ENCODE measurements around the gene SDF4. TPM values are rescaled to one million over a fixed set of nuclear protein-coding genes. Genes with fewer than 3 reads are reported as not detected.
"Not testable (repeated sequence)": the region's sequence is repeated elsewhere in the genome, so short reads cannot be mapped to it uniquely, and the experiment has no call there.

The SDF4 gene
- polyA plus RNA-seq, 1 experiment, result 109 TPM

DNA sequence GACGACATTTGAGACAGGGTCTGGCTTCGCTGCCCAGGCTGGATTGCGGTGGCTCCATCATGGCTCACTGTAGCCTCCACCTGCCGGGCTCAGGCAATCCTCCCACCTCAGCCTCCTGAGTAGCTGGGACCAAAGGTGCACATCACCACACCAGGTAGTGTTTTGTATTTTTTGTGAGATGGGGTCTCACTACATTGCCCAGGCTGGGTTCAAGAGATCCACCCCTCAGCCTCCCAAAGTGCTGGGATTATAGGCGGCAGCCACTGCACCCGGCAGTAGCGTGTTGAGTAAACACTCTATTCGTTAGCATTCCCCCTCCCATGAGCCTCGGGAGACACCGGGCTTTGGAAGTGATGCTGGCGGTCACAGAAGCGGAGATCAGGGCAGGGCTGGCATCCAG is 21.5 kb upstream of the SDF4 start:
- no peaks in the 10 kb centered on the region for H3K27me3 ChIP-seq (ENCODE audit: control insufficient read depth, insufficient read depth, low read length)
- no peak overlapping the region for H3K27ac ChIP-seq (ENCODE audit: low read depth, low read length)
- no peak for DNase-seq (ENCODE audit: low read depth, low spot score)
- no peak overlapping the region for H3K4me3 ChIP-seq (ENCODE audit: low read depth, low read length)
- CTCF ChIA-PET, result no interaction called here
- POLR2A ChIA-PET, result no interaction called here
- TF ChIP-seq, protein P1, sequence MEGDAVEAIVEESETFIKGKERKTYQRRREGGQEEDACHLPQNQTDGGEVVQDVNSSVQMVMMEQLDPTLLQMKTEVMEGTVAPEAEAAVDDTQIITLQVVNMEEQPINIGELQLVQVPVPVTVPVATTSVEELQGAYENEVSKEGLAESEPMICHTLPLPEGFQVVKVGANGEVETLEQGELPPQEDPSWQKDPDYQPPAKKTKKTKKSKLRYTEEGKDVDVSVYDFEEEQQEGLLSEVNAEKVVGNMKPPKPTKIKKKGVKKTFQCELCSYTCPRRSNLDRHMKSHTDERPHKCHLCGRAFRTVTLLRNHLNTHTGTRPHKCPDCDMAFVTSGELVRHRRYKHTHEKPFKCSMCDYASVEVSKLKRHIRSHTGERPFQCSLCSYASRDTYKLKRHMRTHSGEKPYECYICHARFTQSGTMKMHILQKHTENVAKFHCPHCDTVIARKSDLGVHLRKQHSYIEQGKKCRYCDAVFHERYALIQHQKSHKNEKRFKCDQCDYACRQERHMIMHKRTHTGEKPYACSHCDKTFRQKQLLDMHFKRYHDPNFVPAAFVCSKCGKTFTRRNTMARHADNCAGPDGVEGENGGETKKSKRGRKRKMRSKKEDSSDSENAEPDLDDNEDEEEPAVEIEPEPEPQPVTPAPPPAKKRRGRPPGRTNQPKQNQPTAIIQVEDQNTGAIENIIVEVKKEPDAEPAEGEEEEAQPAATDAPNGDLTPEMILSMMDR (IDR thresholded peaks at IDR 0.05; ENCODE audit: low read depth, low read length), result no peak
- peaks cover 4% of the 10 kb centered on the region; the same call in 1 of the 2 replicates for H3K9me3 ChIP-seq (ENCODE audit: control insufficient read depth, insufficient read depth, low read length)

DNA sequence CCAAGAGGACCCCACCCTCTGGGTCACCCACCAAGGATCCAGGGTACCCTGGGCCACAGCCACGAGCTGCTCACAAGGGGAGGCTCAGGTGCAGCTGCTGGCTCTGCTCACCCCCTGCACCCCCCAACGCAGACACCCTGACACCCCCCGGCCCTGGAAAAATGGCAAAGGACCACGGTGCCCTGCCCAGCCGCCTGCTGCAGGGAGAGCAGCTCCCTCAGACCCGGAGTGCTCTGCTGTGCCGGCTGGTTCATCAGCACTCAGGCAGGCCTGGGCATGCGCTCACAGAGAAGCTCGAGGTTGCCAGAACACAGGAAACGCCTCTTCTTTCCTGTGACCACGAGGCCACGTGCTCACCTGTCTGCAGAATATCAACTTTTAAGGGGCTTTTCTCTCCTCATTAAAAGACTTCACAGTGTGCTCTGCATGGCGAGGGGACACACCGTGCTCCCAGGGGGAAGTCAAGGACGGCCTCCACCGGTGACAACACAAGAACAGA is 19.0 kb upstream of the SDF4 start:
- Histone ChIP-seq H3K4me3 (ENCODE audit: low read depth, low read length) (no peak overlapping the region), H3K27ac (ENCODE audit: low read depth, low read length) (no peak overlapping the region), H3K9me3 (ENCODE audit: control insufficient read depth, insufficient read depth, low read length) (peaks cover 4% of the 10 kb centered on the region; the same call in 1 of the 2 replicates), H3K27me3 (ENCODE audit: control insufficient read depth, insufficient read depth, low read length) (peaks cover 4% of the 10 kb centered on the region)
- ChIA-PET POLR2A (interaction anchor here (0.6 to 0.7 kb wide), 2 partner anchors 10 to 134 kb away, joined by 3 to 4 read pairs; no protein-coding TSS in a partner anchor), CTCF (interaction anchor here (1.6 kb wide), 2 partner anchors 11 to 129 kb away, joined by 4 to 6 read pairs; no protein-coding TSS in a partner anchor)
- TF ChIP-seq, protein P1 (IDR thresholded peaks at IDR 0.05; ENCODE audit: low read depth, low read length), result no peak
- no peak for DNase-seq (ENCODE audit: low read depth, low spot score)

DNA sequence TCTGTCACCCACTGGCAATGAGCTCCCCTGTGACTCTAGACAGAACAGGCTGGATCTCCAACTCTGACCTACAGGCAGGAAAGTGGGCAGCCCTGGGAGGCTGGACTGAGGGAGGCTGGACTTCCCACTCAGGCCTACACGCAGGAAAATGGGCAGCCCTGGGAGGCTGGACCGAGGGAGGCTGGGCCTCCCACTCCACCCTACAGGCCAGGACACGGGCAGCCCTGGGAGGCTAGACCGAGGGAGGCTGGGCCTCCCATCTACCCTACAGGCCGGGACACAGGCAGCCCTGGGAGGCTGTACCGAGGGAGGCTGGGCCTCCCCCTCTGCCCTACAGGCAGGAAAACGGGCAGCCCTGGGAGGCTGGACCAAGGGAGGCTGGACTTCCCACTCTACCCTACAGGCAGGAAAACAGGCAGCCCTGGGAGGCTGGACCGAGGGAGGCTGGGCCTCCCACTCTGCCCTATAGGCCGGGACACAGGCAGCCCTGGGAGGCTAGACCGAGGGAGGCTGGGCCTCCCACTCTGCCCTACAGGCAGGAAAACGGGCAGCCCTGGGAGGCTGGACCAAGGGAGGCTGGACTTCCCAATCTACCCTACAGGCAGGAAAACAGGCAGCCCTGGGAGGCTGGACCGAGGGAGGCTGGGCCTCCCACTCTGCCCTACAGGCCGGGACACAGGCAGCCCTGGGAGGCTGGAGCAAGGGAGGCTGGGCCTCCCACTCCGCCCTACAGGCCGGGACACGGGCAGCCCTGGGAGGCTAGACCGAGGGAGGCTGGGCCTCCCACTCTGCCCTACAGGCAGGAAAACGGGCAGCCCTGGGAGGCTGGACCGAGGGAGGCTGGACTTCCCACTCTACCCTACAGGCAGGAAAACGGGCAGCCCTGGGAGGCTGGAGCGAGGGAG is 16.5 kb upstream of the SDF4 start:
- POLR2A ChIA-PET; DNase-seq (ENCODE audit: low read depth, low spot score); H3K9me3 ChIP-seq (ENCODE audit: control insufficient read depth, insufficient read depth, low read length); CTCF ChIA-PET; H3K27me3 ChIP-seq (ENCODE audit: control insufficient read depth, insufficient read depth, low read length); H3K4me3 ChIP-seq (ENCODE audit: low read depth, low read length); H3K27ac ChIP-seq (ENCODE audit: low read depth, low read length): not testable (repeated sequence)

DNA sequence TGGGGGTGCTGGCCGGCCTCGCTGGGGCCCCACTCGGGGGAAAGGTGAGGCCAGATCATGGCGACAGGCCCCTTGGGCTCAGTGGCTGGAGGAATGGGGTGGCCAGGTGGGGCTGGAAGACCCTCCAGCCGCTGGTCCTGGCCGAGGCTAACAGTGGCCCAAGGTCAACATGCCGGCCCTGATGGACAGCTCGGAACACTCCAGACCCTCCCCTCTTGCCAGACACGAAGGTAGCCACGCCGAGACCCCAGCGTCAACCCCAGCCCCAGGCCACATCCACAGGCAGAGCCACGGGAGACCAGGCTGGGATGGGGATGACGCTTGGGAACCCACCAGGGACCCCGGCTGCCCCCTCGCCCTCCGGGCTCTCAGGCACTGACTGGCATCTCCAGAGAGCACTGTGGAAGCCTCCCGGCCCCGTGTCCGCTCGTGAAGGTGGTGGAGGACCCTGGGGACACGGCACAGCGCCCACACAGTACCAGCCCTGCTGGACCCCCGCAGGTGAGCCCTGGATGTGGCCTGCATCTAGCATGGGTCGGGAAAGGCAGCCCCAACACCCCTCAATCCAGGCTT is 15.6 kb upstream of the SDF4 start:
- peaks cover 4% of the 10 kb centered on the region for H3K27me3 ChIP-seq (ENCODE audit: control insufficient read depth, insufficient read depth, low read length)
- no peak overlapping the region for H3K4me3 ChIP-seq (ENCODE audit: low read depth, low read length)
- POLR2A ChIA-PET, result no interaction called here
- no peaks in the 10 kb centered on the region; the same call in 1 of the 2 replicates for H3K9me3 ChIP-seq (ENCODE audit: control insufficient read depth, insufficient read depth, low read length)
- DNase-seq (ENCODE audit: low read depth, low spot score), result no peak
- H3K27ac ChIP-seq (ENCODE audit: low read depth, low read length), result no peak overlapping the region
- CTCF ChIA-PET, result no interaction called here
- TF ChIP-seq, protein P1 (IDR thresholded peaks at IDR 0.05; ENCODE audit: low read depth, low read length), result no peak

DNA sequence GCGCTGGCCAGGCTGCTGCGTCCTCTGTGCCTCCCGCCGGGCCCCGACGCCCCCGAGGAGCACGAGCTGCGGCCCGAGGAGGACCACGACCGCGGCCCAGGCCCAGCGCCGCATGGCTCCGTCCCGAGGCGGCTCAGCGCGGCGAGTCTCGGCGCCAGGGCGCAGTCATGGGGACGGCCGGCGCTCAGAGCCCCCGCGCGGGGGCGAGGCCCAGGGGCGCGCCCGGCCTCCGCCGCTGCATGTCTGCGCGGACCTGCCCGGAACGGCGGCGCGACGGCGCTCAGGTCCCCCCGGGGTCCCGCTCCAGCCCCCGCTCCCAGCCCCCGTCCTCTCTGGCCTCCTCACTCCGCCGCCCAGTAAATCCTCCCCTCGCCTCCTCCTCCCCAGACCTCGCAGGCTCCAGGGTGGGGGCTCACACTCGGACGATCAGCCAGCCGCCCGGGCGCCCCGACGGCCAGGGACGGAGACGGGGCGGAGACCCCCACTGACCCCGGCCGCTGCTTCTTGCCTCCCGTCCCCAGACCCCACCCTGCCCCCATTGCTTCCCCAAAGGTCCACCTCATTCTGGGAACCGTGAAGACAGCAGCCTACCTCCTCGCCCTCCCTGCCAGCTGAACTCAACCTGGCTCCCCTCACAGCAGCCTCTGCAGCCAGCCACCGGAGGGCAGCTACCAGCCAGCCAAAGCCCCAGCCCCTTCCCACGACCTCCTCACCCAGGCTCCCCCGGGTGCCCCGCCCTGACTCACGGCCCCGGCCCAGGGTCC is 15.0 kb upstream of the SDF4 start, which contains the start of gene C1QTNF12:
C1QTNF12 (minus strand) TSS at position 146 of the 764 bp plus-strand sequence; CDS start at position 114, 32 bp downstream.
- H3K4me3 ChIP-seq (ENCODE audit: low read depth, low read length), result no peak within 1 kb of the TSS
- H3K27me3 ChIP-seq (ENCODE audit: control insufficient read depth, insufficient read depth, low read length), result peaks cover 4% of the 10 kb centered on the region
- TF ChIP-seq, protein P1 (IDR thresholded peaks at IDR 0.05; ENCODE audit: low read depth, low read length), result no peak
- no peak within 1 kb of the TSS for H3K27ac ChIP-seq (ENCODE audit: low read depth, low read length)
- ChIA-PET CTCF (no interaction called here), POLR2A (no interaction called here)
- H3K9me3 ChIP-seq (ENCODE audit: control insufficient read depth, insufficient read depth, low read length), result no peaks in the 10 kb centered on the region; the same call in 1 of the 2 replicates
- DNase-seq (ENCODE audit: low read depth, low spot score), result no peak

Data from AG04450 (cell line).